Tibial nerve (tissue), 4 donors: ENCODE data around the gene KRTAP26-1. TPM values are rescaled to one million over a fixed set of nuclear protein-coding genes. Genes with fewer than 3 reads are reported as not detected.

Experiments
- DNase-seq, 2 donors: peaks; one replicate each; pipeline ENCODE4 v3.0.0-alpha.2; 2019; ENCODE audit warnings: low spot score in 2 of 2
- H3K27ac ChIP-seq, 4 donors: fragments of 200-600 bp; sonication (generic) in 3 of 4; one replicate each; pipeline ENCODE4 v1.5.1; 2017 to 2019; ENCODE audit warnings: mild to moderate bottlenecking in 1 of 4
- H3K27me3 ChIP-seq, 2 donors: fragments of 200-600 bp; sonication (generic) in 1 of 2; one replicate each; pipeline versions ENCODE4 v1.5.1 to v1.6.0; 2017 to 2019
- H3K36me3 ChIP-seq, 3 donors: fragments of 200-600 bp; sonication (generic); one replicate each; pipeline ENCODE4 v1.5.1; 2018 to 2019
- H3K4me1 ChIP-seq, 4 donors: fragments of 200-600 bp; sonication (generic) in 3 of 4; one replicate each; pipeline ENCODE4 v1.5.1; 2017 to 2019
- H3K4me3 ChIP-seq, 4 donors: fragments of 200-600 bp; sonication (generic) in 3 of 4; one replicate each; pipeline ENCODE4 v1.5.1; 2017 to 2019; ENCODE audit warnings: mild to moderate bottlenecking in 1 of 4, moderate library complexity in 1 of 4
- H3K9me3 ChIP-seq, 4 donors: fragments of 200-600 bp; sonication (generic) in 3 of 4; one replicate each; pipeline ENCODE4 v1.5.1; 2017 to 2019
- EP300 ChIP-seq, 2 donors: sonication (generic); formaldehyde crosslinking; IDR thresholded peaks; one replicate each; pipeline ENCODE4 v1.6.1; 2017; ENCODE audit warnings: antibody characterized with exemption in 2 of 2, mild to moderate bottlenecking in 1 of 2
- POLR2A ChIP-seq, 2 donors: fragments of 450-650 bp; IDR thresholded peaks; one replicate each; pipeline ENCODE4 v1.6.1; 2017; ENCODE audit warnings: antibody characterized with exemption in 2 of 2, mild to moderate bottlenecking in 2 of 2, moderate library complexity in 2 of 2
- WGBS, 2 donors: methylation state at CpG; one replicate each; pipeline ENCODE4 v1.1.5; 2018; 5-methylcytosine and 5-hydroxymethylcytosine counted together
- total RNA-seq, 4 donors: library from RNA; depleted of rRNA; stranded (reverse); fragments of >200 nt; gene quantifications; one replicate each; pipeline ENCODE4 v1.1.0, GENCODE V29; 2016
- TF ChIP-seq, protein P1 (sequence below), 5 experiments: fragments of 200-600 bp in 3 of 5; fragments of 450-650 bp in 2 of 5; sonication (generic) in 3 of 5; IDR thresholded peaks; one replicate each; pipeline ENCODE4 v1.5.1; 2016 to 2019; ENCODE audit warnings: antibody characterized with exemption in 5 of 5, mild to moderate bottlenecking in 3 of 5, moderate library complexity in 2 of 5

The KRTAP26-1 gene
- total RNA-seq, 4 donors from 2014 or later, result not detected

DNA sequence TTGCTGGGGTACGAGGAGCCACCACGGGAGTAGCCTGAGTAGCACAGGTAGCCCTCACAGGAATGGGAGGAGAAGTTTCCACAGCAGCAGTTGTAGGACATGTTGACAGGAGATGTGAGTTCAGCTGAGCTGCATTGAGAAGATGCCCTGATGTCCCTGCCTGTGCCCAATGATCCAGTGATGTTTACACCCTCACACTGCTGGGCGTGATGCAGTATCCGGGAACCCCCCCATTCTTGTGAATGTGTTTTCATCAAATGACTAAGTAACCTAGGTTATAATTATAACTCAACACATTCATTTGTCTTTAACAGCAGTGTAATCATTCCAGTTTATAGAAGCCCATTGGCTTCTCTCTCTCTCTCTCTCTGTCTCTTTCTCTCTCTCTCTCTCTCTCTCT lies 28.4 kb upstream of the KRTAP26-1 start, which contains the start of gene KRTAP23-1:
KRTAP23-1 (minus strand) TSS at position 101 of the 400 bp plus-strand sequence; CDS start at position 101, 0 bp downstream.
- Histone ChIP-seq H3K4me1 (no peaks in the 10 kb centered on the region), H3K36me3 (no peaks in the 10 kb centered on the region), H3K4me3 (no peak within 1 kb of the TSS), H3K9me3 (no peaks in the 10 kb centered on the region), H3K27ac (no peak within 1 kb of the TSS), H3K27me3 (no peaks in the 10 kb centered on the region)
- DNase-seq, result no peak
- 88% methylated on average over 4 of the region's 4 CpGs for WGBS, 2 donors
- TF ChIP-seq POLR2A (IDR thresholded peaks at IDR 0.05) (no peak), EP300 (IDR thresholded peaks at IDR 0.05) (no peak)
- TF ChIP-seq, protein P1, sequence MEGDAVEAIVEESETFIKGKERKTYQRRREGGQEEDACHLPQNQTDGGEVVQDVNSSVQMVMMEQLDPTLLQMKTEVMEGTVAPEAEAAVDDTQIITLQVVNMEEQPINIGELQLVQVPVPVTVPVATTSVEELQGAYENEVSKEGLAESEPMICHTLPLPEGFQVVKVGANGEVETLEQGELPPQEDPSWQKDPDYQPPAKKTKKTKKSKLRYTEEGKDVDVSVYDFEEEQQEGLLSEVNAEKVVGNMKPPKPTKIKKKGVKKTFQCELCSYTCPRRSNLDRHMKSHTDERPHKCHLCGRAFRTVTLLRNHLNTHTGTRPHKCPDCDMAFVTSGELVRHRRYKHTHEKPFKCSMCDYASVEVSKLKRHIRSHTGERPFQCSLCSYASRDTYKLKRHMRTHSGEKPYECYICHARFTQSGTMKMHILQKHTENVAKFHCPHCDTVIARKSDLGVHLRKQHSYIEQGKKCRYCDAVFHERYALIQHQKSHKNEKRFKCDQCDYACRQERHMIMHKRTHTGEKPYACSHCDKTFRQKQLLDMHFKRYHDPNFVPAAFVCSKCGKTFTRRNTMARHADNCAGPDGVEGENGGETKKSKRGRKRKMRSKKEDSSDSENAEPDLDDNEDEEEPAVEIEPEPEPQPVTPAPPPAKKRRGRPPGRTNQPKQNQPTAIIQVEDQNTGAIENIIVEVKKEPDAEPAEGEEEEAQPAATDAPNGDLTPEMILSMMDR (IDR thresholded peaks at IDR 0.05), result no peak

DNA sequence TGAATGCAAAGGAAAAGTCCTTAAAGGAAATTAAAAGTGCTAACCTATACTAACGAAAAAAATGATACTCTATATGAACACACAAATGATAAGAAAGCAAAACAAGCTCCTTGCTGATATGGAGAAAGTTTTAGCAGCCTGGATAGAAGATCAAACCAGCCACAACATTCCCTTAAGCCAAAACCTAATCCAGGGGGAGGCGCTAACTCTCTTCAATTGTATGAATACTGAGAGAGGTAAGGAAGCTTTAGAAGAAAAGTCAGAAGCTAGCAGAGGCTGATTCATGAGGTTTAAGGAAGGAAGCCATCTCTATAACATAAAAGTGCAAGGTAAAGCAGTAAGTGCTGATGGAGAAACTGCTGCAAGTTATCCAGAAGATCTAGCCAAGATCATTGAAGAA lies 24.9 kb upstream of the KRTAP26-1 start:
- DNase-seq, result no peak
- WGBS, 2 donors, result 72 to 77% methylated on average over 2 of the region's 2 CpGs

DNA sequence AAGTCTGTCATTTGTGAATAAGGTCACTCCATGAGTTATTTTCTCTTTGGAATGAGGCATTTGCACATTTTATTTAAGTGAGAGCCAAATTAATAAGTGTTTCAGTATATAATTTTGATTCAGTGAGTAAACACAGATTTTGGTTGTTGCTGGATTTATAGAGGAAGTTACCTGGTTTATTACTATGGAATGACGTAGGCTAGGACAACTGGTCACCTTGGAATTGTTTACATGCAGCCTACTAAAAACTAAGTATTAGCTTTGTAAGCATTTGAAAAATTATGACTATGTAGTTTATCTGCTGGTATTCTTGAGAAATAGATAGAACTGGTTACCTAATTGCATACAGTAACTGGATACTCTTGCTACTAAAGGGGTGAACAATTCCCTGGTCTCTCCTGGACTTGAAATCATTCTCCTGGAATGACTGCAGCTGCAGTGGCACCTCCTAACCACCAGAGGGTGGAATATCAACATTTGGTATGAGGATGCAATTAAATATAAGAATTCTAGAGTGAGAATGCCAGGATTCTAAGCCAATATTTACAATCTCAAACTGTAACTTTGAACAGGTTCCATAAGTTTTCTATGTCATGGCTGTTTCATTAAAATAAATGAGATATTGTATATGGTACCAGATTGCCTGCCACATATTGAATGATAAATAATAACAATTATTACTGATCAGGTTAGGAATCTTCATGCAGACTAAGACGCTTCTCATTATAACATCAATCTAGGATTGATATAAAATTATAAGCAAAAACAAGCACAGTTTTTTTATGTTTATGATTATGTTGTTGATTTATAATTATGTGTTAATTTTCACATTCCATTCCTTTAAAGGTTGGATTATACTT lies 20.8 kb upstream of the KRTAP26-1 start:
- Histone ChIP-seq H3K36me3 (no peaks in the 10 kb centered on the region), H3K9me3 (no peaks in the 10 kb centered on the region), H3K27me3 (no peaks in the 10 kb centered on the region), H3K4me1 (peaks cover 0 to 3% (median 0%) of the 10 kb centered on the region in 4 donors), H3K4me3 (no peak overlapping the region), H3K27ac (no peak overlapping the region)
- WGBS, 2 donors, result 95 to 98% methylated on average over 2 of the region's 2 CpGs
- DNase-seq, result peak in 1 of 2 donors; percentile 51
- TF ChIP-seq, protein P1 (IDR thresholded peaks at IDR 0.05), result peak; percentile 42 to 73 (median 63)
- no peak for TF ChIP-seq POLR2A (IDR thresholded peaks at IDR 0.05)

More for the DNA sequence above, 24.9 kb upstream of the KRTAP26-1 start:
- Histone ChIP-seq H3K27me3 (no peaks in the 10 kb centered on the region), H3K4me3 (no peak overlapping the region), H3K9me3 (no peaks in the 10 kb centered on the region), H3K27ac (no peak overlapping the region), H3K36me3 (no peaks in the 10 kb centered on the region), H3K4me1 (no peaks in the 10 kb centered on the region)
- TF ChIP-seq, protein P1 (IDR thresholded peaks at IDR 0.05), result no peak
- TF ChIP-seq POLR2A (IDR thresholded peaks at IDR 0.05) (no peak), EP300 (IDR thresholded peaks at IDR 0.05) (no peak)

DNA sequence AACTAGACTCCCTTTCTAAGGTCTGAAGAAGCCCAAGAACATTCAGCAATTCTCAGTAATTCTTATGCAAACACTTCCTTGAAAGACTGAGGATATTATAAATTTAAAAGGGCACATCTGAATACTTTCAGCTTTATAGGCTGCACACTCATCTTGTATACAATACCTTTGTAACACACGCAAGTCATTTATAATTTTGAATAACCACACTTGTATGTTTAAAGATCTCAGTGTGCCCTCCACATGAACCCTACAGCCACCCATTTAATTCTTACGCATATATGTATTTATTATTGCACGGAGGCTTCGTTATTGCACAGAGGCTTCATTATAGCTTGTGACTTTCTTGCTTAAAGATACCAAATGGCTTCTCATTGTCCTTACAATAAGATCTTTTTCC lies 18.6 kb upstream of the KRTAP26-1 start:
- H3K4me3 ChIP-seq, result no peak overlapping the region
- H3K9me3 ChIP-seq, result no peaks in the 10 kb centered on the region
- WGBS, 2 donors, result 51 to 64% methylated on average over 4 of the region's 4 CpGs

DNA sequence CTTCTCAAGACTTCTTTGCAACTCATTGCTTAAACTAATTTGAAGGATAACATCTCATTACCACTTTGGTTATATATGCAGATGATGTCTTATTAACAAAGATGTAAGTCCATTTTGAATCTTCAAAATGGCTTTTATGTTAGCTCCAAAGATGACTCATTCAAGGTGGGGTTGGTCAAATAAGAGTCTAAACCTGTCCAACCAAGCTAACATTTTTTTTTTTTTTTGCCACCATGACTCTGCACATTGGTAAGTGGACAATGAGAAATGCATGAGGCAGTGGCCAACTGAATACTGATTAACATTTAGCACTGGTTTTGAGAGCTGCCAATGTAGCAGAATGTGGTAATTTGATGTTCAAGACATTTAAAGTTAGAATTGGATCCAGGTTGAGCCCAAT lies 17.7 kb upstream of the KRTAP26-1 start:
- no peaks in the 10 kb centered on the region for H3K36me3 ChIP-seq
- no peak for DNase-seq
- H3K4me3 ChIP-seq, result no peak overlapping the region
- no peaks in the 10 kb centered on the region for H3K9me3 ChIP-seq
- H3K27me3 ChIP-seq, result no peaks in the 10 kb centered on the region
- TF ChIP-seq EP300 (IDR thresholded peaks at IDR 0.05) (no peak), POLR2A (IDR thresholded peaks at IDR 0.05) (no peak)
- TF ChIP-seq, protein P1 (IDR thresholded peaks at IDR 0.05), result no peak
- no peak overlapping the region for H3K27ac ChIP-seq
- H3K4me1 ChIP-seq, result peaks cover 0 to 3% (median 0%) of the 10 kb centered on the region in 4 donors

More for the DNA sequence above, 18.6 kb upstream of the KRTAP26-1 start:
- Histone ChIP-seq H3K4me1 (peaks cover 0 to 3% (median 0%) of the 10 kb centered on the region in 4 donors), H3K27me3 (no peaks in the 10 kb centered on the region), H3K36me3 (no peaks in the 10 kb centered on the region), H3K27ac (no peak overlapping the region)
- DNase-seq, result no peak
- no peak for TF ChIP-seq EP300 (IDR thresholded peaks at IDR 0.05)
- no peak for TF ChIP-seq POLR2A (IDR thresholded peaks at IDR 0.05)
- TF ChIP-seq, protein P1 (IDR thresholded peaks at IDR 0.05), result no peak
